SK-N-SH treated with all-trans-retinoic acid at 6 μM for 48 hours (cell line): ENCODE data around the gene OR2Y1.

Source experiments
- ARNTL ChIP-seq: fragments of 450-650 bp; formaldehyde crosslinking; IDR thresholded peaks from 2 replicates; pipeline ENCODE4 v1.5.0; 2020; ENCODE audit warnings: low read depth, mild to moderate bottlenecking, moderate library complexity, borderline replicate concordance
- BACH2 ChIP-seq: fragments of 250-450 bp; sonication (Bioruptor Pico); IDR thresholded peaks from 2 replicates; pipeline ENCODE4 v1.9.0; 2021; ENCODE audit warnings: mild to moderate bottlenecking, borderline replicate concordance
- OSR1 ChIP-seq: fragments of 250-450 bp; sonication (Bioruptor Pico); IDR thresholded peaks from 2 replicates; pipeline ENCODE4 v1.8.0; 2022; ENCODE audit warnings: moderate library complexity, mild to moderate bottlenecking, inconsistent platforms
- PATZ1 ChIP-seq: fragments of 250-450 bp; sonication (Bioruptor Pico); IDR thresholded peaks from 2 replicates; pipeline ENCODE4 v1.8.0; 2020; ENCODE audit warnings: mild to moderate bottlenecking, moderate library complexity, borderline replicate concordance
- RARB ChIP-seq: fragments of 250-450 bp; sonication (Bioruptor Pico); IDR thresholded peaks from 2 replicates; pipeline ENCODE4 v1.8.0; 2021; ENCODE audit warnings: mild to moderate bottlenecking, moderate library complexity
- TCF4 ChIP-seq: fragments of 250-450 bp; sonication (Bioruptor Pico); IDR thresholded peaks from 2 replicates; pipeline ENCODE4 v1.8.0; 2021; ENCODE audit warnings: mild to moderate bottlenecking, moderate library complexity, borderline replicate concordance
- ZFP3 ChIP-seq: fragments of 250-450 bp; sonication (Bioruptor Pico); IDR thresholded peaks from 2 replicates; pipeline ENCODE4 v1.5.0; 2020; ENCODE audit warnings: mild to moderate bottlenecking, moderate library complexity
- ZNF8 ChIP-seq: fragments of 450-650 bp; formaldehyde crosslinking; IDR thresholded peaks from 2 replicates; pipeline ENCODE4 v1.5.0; 2020; ENCODE audit warnings: mild to moderate bottlenecking, moderate library complexity
- TF ChIP-seq, protein P1 (sequence below): fragments of 250-450 bp; sonication (Bioruptor Pico); IDR thresholded peaks from 2 replicates; pipeline ENCODE4 v1.5.1; 2020; ENCODE audit warnings: low read depth, mild to moderate bottlenecking, moderate library complexity

- no peak for TF ChIP-seq ZNF8 (CRISPR knock-in tag)
- no peak for TF ChIP-seq RARB
- TF ChIP-seq ZFP3 (CRISPR knock-in tag): no peak
- TF ChIP-seq TCF4 (CRISPR knock-in tag): no peak
- TF ChIP-seq PATZ1 (CRISPR knock-in tag): no peak
- TF ChIP-seq BACH2 (CRISPR knock-in tag): no peak
- TF ChIP-seq OSR1 (CRISPR knock-in tag): no peak
- TF ChIP-seq, protein P1, sequence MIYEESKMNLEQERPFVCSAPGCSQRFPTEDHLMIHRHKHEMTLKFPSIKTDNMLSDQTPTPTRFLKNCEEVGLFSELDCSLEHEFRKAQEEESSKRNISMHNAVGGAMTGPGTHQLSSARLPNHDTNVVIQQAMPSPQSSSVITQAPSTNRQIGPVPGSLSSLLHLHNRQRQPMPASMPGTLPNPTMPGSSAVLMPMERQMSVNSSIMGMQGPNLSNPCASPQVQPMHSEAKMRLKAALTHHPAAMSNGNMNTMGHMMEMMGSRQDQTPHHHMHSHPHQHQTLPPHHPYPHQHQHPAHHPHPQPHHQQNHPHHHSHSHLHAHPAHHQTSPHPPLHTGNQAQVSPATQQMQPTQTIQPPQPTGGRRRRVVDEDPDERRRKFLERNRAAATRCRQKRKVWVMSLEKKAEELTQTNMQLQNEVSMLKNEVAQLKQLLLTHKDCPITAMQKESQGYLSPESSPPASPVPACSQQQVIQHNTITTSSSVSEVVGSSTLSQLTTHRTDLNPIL (CRISPR knock-in tag): no peak
- no peak for TF ChIP-seq ARNTL (CRISPR knock-in tag)
Observed at GRCh38 chr5:180769821-180770220, 30.0 kb upstream of the OR2Y1 start.
